NOMO-1 treated with dmso at 0.1 percent for 144 hours (cell line): ENCODE measurements around the gene EXOC3L4.
"Not testable (repeated sequence)": the region's sequence is repeated elsewhere in the genome, so short reads cannot be mapped to it uniquely, and the experiment has no call there.

Experiments
- DNase-seq: peaks from one replicate; lab custom pipeline; 2025; ENCODE audit not compliant: unreplicated experiment; lab: John Stamatoyannopoulos, UW

Gene EXOC3L4

GRCh38 chr14:103094406-103095209 is at the start of gene EXOC3L4:
Gene EXOC3L4 (plus strand): TSS chr14:103094725. CDS start chr14:103100220, 5,495 bp downstream.
- DNase-seq: no peak

DNA sequence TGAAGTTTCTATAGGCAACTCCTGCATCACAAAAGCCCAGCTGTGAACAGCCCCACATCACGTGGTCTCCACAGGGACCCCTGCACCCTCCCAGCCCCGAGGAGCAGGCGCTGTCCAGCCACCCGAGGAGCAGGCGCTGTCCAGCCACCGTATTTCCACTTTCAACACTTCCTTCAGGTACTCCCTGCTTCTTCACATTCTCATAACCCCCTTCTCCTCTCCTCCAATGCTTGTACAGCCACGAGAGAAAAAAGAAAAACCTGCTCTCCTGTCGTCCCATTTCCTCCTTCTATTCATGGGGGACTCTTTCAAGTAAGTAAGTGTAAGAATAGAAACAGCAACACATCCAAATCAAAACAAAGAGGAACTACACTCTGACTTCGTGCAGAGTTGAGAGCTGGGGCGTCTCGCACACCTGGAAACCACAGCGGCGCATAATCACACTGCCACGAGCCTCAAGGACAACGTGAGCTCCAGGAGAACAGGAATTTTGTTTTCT is 49.1 kb upstream of the EXOC3L4 start:
- no peak for DNase-seq

DNA sequence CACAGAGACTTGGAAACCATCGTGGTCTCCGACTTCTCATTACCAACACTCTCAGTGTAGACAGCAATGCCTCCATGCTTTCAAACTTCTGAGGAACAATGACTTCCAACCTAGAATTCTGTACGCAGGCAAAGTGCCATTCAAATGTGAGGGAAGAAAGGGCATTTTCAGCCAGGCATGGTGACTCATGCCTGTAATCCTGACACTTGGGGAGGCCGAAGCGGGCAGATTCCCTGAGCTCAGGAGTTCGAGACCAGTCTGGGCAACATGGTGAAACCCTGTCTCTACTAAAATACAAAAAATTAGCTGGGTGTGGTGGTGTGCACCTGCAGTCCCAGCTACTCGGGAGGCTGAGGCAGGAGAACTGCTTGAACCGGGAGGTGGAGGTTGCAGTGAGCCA is 47.1 kb upstream of the EXOC3L4 start:
- not testable (repeated sequence) for DNase-seq

DNA sequence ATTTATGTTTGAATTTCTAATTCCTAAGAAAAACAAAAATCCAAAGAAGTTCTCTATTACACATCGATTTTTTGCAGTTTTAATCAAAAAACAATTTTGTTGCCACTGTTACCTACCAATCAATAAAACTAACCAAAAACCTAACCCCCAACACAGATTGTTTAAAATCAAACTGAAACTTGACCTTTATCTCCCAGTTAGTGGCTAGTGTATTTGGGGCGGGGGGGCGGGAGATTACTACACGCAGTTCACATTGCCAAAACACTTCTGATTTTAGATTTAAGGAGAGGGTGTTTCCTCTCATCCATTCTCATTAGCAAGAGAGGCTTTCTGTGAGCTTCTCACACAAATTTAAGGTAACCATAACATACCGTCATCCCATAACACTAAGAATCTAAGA is 43.6 kb upstream of the EXOC3L4 start:
- DNase-seq: no peak

DNA sequence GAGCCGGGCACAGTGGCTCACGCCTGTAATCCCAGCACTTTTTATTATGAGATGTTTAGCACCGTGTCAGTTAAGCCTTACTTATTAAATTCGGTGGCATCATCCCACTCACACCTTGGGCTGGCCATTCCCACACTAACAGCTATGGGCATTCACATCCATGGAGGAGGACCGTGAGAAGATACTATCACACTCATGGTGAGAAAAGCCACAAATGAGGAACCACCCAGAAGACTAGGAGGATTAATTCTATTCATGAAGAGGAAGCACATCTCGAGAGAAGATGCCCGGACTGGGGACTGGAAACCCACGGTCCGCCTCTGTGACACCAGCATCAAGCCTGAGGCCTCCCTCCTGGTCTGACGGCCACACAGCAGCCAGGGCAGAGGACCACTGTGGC is 42.1 kb upstream of the EXOC3L4 start:
- DNase-seq: peak; percentile 20

GRCh38 chr14:103055695-103056094 is 38.8 kb upstream of the EXOC3L4 start:
- no peak for DNase-seq

DNA sequence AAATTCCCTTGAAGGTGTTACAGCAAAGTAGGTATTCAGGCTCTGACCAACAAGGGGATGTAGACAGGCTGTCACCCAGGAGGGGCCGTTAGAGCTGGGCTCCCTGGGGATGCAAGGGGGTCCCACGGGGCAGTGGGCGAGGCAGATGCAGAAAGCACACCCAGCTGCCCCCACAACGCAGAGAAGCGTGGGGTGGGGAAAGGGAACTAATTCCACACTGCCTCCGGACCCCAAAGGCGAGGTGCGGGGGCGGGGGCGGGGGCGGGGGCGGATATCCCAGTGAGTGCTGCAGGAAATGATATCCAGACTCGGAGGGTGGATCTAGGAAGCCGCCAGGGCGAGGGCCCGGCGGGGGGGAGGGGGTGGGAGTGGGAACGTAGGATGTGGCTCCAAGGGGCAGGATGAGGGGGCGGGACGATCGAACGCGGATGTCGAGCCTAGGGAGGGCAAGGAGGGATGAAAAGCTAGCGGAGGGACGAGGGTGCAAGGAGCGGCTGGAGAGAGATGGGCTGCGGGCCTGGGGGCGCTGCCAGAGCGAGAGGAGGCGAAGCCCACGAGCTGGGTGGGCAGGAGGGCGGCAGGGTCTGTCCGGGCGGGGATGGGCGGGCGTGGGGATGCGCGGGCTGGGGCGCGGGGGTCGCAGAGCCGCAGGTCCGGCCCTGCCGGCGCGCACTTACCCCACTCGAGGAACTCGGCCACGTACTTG is 38.0 kb upstream of the EXOC3L4 start:
- DNase-seq: no peak

DNA sequence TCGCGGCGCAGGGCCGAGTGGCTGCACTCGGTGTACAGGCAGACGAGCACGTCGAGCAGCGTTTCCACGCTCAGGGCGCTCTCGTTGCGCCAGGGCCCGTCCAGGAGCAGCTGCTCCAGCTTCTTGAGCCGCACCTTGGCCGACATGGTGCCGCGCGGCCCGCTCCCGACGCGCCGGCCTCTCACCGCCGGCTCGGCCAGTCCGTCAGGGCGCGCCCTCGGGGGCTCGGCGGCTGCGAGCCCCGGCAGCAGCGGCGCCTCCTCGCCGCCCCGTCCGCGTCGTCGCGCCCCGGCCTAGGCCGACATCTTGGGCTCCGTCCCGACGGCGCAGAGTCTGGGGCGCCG is 37.5 kb upstream of the EXOC3L4 start:
- DNase-seq: no peak

DNA sequence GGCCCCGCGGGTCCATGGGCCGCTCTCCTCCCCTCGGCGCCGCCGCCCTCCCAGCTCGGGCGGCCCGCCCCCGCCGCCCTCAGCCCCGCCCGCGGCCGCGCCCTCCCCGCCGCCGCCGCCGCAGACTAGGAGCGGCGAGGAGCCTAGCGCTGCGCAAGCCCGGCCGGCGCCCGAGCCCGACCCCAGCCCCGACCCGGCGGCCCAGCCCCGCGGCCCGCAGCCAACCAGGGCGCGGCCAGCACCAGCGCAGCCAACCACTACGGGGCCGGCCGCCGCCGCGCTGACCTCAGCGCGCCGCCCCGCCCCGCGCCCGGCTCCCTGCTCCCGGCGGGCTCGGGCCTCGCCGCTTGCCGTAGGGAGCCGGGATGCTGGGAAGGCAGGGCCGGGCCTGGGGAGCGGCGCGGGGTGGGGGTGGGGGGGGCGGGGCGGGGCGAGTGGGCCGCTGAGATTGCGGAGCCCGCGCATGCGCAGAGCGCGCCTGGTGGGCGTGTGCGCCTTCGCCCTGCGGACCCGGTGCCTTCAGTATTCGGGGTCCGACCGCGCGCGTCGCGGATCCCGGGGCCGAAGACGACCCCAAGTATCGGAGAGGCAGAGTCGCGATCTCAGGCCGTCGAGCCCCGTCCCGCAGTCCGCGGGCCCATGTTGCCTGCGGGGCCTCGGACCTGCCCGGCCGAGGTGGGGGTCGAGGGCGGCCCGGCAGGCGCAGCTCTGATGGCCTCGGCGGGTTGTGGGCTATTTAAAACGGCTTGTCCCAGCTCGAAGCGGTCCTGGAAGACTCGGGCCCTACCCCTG is 37.0 kb upstream of the EXOC3L4 start, which contains the start of gene CDC42BPB:
CDC42BPB (minus strand) TSS at position 178 of the 792 bp plus-strand sequence. CDS start 376 bp downstream, outside the sequence.
- DNase-seq: peak; percentile 69

GRCh38 chr14:103058164-103059055 is 36.1 kb upstream of the EXOC3L4 start:
- no peak for DNase-seq

GRCh38 chr14:103059556-103059955 is 35.0 kb upstream of the EXOC3L4 start:
- no peak for DNase-seq

DNA sequence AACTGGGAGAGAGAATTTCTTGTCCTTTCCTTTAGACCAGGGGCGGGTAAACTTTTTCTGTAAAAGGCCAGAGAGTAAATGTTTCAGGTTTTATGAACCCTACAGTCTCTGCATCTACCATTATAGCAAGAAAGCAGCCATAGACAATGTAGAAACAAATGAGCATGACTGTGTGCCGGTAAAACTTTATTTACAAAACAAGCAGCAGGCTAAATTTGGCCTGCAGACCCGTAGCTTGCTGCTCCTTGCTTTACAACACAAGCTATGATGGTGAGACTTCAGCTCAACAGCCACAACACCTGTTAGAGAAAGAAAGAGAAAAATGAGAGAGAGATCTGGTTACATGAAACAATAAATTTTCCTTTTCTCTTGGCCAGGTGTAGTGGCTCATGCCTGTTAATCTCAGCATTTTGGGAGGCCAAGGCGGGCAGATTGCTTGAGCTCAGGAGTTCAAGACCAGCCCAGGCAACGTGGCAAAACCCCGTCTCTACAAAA is 33.0 kb upstream of the EXOC3L4 start:
- DNase-seq: no peak

- DNase-seq: no peak
These were observed 30.1 kb upstream of the EXOC3L4 start for GRCh38 chr14:103064436-103064835.

DNA sequence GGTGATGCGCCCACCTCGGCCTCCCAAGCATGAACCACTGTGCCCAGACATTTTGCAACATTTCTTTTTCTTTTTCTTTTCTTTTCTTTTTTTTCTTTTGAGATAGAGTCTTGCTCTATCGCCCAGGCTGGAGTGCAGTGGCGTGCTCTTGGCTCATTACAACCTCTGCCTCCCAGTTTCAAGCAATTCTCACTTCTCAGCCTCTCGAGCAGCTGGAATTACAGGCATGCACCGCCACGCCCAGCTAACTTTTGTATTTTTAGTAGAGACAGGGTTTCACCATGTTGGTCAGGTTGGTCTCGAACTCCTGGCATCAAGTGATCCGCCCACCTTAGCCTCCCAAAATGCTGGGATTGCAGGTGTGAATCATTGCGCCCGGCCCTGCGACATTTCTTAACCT is 29.5 kb upstream of the EXOC3L4 start:
- no peak for DNase-seq

DNA sequence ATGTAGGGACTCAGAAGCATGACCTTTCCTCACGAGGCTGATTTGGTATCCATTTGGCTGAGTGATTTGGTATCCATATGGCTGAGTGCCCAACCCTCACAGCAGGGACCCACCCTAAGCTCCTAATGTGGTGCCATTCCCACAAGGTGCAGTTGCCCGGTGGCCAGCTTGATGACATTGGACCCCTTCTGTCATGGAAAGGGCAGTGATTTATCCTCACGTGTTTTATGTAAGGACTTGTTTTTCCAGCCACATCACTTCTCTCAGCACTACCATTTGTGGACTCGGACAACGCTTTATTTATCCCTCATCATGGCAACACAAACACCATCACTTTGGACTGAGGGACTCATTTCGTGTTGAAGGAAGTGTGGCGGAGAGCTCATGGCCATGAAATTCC is 28.7 kb upstream of the EXOC3L4 start:
- no peak for DNase-seq

GRCh38 chr14:103066399-103066798 is 28.1 kb upstream of the EXOC3L4 start:
- DNase-seq: no peak

DNA sequence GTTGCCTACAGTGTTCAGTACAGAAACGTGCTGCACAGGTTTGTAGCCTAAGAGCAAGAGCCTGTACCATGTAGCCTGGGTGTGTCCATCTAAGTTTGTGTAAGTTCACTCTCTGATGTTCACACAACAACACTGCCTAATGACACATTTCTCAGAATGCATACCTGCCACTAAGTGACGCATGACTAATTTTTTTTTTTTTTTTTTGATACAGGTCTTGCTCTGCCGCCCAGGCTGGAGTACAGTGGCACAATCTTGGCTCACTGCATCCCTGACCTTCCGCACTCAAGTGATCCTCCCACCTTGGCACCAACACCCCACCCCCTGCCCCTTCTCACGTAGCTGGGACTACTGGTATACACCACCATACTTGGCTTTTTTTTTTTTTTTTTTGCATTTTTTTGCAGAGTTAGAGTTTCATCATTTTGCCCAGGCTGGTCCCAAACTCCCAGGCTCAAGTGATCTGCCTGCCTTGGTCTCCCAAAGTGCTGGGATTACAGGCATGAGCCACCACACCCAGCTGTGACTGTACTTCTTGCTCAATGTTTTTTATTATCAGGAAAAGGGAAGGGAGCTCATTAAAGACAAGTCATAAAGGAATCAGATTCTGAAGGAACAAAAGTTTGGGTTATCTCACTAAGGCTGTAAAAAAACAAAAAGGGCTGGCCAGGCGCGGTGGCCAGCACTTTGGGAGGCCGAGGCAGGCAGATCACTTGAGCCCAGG is 27.1 kb upstream of the EXOC3L4 start:
- no peak for DNase-seq

DNA sequence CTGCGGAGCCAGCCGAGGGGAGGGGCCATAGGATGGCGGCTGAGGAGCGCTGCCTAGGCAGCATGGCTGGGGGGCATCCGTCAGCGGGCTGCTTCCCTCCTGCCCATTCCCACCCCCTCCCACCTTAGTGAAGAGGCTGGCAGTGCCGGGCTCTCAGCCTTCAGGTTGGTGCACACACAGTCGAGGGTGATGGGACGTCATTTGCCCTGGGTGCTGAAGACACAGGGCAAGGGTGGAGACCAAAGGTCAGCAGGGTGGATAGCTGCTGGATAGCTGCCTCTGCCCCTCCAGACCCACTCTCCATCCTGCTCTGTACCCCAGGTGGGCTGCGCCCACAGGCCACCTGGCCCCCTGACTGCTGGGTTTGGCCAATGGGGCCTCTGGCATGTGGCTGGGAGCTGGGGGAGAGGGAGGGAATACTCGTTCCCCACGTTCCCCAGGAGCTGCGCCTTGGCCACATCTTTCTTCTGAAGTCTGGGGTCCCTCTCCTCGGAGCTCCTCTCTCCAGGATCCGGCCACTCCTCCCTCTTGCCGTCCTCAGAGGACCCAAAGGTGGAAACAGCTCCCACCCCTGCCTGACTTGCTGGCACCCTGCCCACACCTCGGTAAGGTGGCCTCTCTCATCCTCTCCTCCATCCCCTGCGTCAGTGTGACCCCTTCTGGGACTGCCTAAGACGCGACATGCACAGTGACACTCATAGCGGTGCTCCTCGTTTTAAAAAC is 26.0 kb upstream of the EXOC3L4 start:
- DNase-seq: no peak
